A673 (cell line): ENCODE measurements around the gene VWA7.

Experiments used
- EZH2 ChIP-seq: fragments of 200-600 bp; sonication (generic); IDR thresholded peaks from 2 replicates; pipeline ENCODE4 v1.6.1; 2017; ENCODE audit warnings: borderline replicate concordance, low read depth, mild to moderate bottlenecking, mixed read lengths, antibody characterized with exemption, low read length; ENCODE audit not compliant: poor library complexity, severe bottlenecking
- TF ChIP-seq, protein P1 (sequence below): fragments of 300-800, 200-600 bp; sonication (generic); conservative IDR thresholded peaks from 2 replicates; pipeline ENCODE4 v1.5.1; 2017; ENCODE audit warnings: low read depth, mild to moderate bottlenecking, antibody characterized with exemption, low read length, moderate library complexity, mixed read lengths

DNA sequence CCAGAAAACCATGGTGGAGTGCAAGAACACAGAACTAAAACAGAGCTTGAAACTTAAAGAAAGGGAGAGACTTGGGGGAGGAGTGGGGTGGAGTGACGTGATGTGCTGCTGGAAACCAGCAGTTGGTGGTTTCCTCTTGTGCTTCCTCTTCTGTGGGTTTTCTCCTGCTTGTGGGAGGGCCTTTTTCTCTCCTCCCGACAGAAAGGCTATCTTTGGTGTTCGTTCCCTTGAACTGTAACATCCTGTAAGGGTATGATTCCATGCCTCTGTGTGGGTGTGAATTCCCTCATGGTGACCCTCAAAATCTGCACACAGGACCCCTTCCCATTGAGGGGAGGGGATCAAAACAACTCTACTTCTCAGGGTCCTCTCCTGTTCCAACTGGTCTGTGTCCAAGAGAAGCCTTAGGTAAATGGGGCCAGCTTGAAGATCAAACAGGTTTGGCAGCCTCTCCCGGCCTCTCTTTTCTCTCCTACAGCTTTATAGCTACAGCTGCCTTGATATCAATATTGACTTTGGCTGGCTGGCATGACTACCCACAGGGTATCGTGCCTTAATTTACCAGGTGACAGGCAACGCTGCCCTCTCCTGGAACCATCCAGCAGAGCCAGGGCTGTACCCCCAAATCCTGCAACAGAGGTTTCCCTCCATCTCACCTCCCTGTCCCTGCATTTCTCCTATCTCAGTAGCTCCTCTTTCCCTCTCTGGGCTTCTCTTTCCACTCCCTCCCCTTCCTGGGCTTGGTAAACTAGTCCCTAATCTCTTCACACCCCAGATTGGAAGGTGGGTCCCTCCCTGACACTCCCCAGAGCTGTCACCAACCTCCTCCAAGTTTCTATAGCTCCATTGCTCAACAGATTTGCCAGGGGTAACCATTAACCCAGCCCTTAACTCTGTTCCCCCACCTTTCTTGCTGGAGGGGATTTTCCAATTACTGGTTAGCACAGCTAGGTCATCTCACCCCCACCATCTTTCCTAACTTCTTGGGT lies 38.8 kb downstream of the VWA7 start:
- TF ChIP-seq, protein P1, sequence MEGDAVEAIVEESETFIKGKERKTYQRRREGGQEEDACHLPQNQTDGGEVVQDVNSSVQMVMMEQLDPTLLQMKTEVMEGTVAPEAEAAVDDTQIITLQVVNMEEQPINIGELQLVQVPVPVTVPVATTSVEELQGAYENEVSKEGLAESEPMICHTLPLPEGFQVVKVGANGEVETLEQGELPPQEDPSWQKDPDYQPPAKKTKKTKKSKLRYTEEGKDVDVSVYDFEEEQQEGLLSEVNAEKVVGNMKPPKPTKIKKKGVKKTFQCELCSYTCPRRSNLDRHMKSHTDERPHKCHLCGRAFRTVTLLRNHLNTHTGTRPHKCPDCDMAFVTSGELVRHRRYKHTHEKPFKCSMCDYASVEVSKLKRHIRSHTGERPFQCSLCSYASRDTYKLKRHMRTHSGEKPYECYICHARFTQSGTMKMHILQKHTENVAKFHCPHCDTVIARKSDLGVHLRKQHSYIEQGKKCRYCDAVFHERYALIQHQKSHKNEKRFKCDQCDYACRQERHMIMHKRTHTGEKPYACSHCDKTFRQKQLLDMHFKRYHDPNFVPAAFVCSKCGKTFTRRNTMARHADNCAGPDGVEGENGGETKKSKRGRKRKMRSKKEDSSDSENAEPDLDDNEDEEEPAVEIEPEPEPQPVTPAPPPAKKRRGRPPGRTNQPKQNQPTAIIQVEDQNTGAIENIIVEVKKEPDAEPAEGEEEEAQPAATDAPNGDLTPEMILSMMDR: peak; percentile 51
- TF ChIP-seq EZH2: no peak
